HEK293 (cell line): ENCODE data around the gene GPAM.

Source experiments
- CTCF ChIA-PET: fragments of 350-600 bp; formaldehyde crosslinking; extraction: SDS; loops from one replicate; lab custom pipeline; 2021; ENCODE audit warnings: antibody characterized with exemption; lab: Yijun Ruan, JAX
- POLR2A ChIA-PET: fragments of 300-600 bp; formaldehyde crosslinking; extraction: SDS; loops from one replicate; lab custom pipeline; 2020; ENCODE audit warnings: antibody characterized with exemption, inconsistent platforms; lab: Yijun Ruan, JAX
- H3K27ac ChIP-seq: fragments of 200-500 bp; sonication (Bioruptor generic); 2 replicates; pipeline ENCODE4 v1.5.1; 2014; ENCODE audit warnings: low read depth, low read length, control low read depth, inconsistent platforms; ENCODE audit errors: extremely low read depth
- H3K36me3 ChIP-seq, 2 experiments: fragments of 200-500 bp in 1 of 2; sonication (Bioruptor generic) in 1 of 2; 1 replicate in 1 of 2; 2 replicates in 1 of 2; pipeline ENCODE4 v1.5.1; 2014 to 2017; ENCODE audit warnings: inconsistent platforms in 2 of 2, low read length in 2 of 2; ENCODE audit not compliant: control insufficient read depth in 2 of 2, insufficient read depth in 1 of 2
- H3K4me1 ChIP-seq: fragments of 200-500 bp; sonication (Bioruptor generic); 2 replicates; pipeline ENCODE4 v1.5.1; 2014; ENCODE audit warnings: mild to moderate bottlenecking, low read length, inconsistent platforms; ENCODE audit not compliant: control insufficient read depth, insufficient read depth
- H3K4me3 ChIP-seq: 2 replicates; pipeline ENCODE4 v1.5.1; 2011; ENCODE audit warnings: low read depth, mild to moderate bottlenecking, control low read depth, low read length, moderate library complexity
- H3K9me3 ChIP-seq: fragments of 200-500 bp; sonication (Bioruptor generic); 2 replicates; pipeline ENCODE4 v1.5.1; 2014; ENCODE audit warnings: low read depth, low read length, inconsistent platforms; ENCODE audit not compliant: control insufficient read depth, insufficient read depth
- ATF2 ChIP-seq: fragments of 450-650 bp; formaldehyde crosslinking; IDR thresholded peaks from 2 replicates; pipeline ENCODE4 v1.5.1; 2016; ENCODE audit warnings: missing biosample characterization, missing genetic modification characterization, low read depth
- EGR2 ChIP-seq: fragments of 450-650 bp; formaldehyde crosslinking; IDR thresholded peaks from 2 replicates; pipeline ENCODE4 v1.5.1; 2016; ENCODE audit warnings: low read depth, missing biosample characterization, missing genetic modification characterization
- GFI1B ChIP-seq: fragments of 450-650 bp; formaldehyde crosslinking; IDR thresholded peaks from 2 replicates; pipeline ENCODE4 v1.5.1; 2016; ENCODE audit warnings: missing biosample characterization, missing genetic modification characterization
- GLIS2 ChIP-seq: fragments of 450-650 bp; formaldehyde crosslinking; IDR thresholded peaks from 2 replicates; pipeline ENCODE4 v1.5.1; 2016; ENCODE audit warnings: missing biosample characterization, missing genetic modification characterization
- MYNN ChIP-seq: fragments of 450-650 bp; formaldehyde crosslinking; IDR thresholded peaks from 2 replicates; pipeline ENCODE4 v1.5.1; 2016; ENCODE audit warnings: missing biosample characterization, missing genetic modification characterization, borderline replicate concordance
- REST ChIP-seq: fragments of 450-650 bp; formaldehyde crosslinking; IDR thresholded peaks from 2 replicates; pipeline ENCODE4 v1.5.1; 2016; ENCODE audit warnings: missing biosample characterization, missing genetic modification characterization
- TRIM28 ChIP-seq: IDR thresholded peaks from 2 replicates; pipeline ENCODE4 v1.6.1; 2011; ENCODE audit warnings: low read length, control low read depth, borderline replicate concordance
- ZBTB8A ChIP-seq: fragments of 450-650 bp; formaldehyde crosslinking; IDR thresholded peaks from 2 replicates; pipeline ENCODE4 v1.5.1; 2016; ENCODE audit warnings: missing biosample characterization, missing genetic modification characterization
- ZEB2 ChIP-seq: fragments of 450-650 bp; formaldehyde crosslinking; IDR thresholded peaks from 2 replicates; pipeline ENCODE4 v1.5.1; 2016; ENCODE audit warnings: missing biosample characterization, missing genetic modification characterization
- ZIC2 ChIP-seq: fragments of 450-650 bp; formaldehyde crosslinking; IDR thresholded peaks from 2 replicates; pipeline ENCODE4 v1.5.1; 2016; ENCODE audit warnings: missing biosample characterization, missing genetic modification characterization
- ZNF112 ChIP-seq: fragments of 450-650 bp; formaldehyde crosslinking; IDR thresholded peaks from 2 replicates; pipeline ENCODE4 v1.5.0; 2017; ENCODE audit warnings: missing biosample characterization, missing genetic modification characterization
- ZNF148 ChIP-seq: fragments of 450-650 bp; formaldehyde crosslinking; IDR thresholded peaks from 2 replicates; pipeline ENCODE4 v1.5.0; 2017; ENCODE audit warnings: missing biosample characterization, missing genetic modification characterization, borderline replicate concordance
- ZNF169 ChIP-seq: fragments of 450-650 bp; formaldehyde crosslinking; IDR thresholded peaks from 2 replicates; pipeline ENCODE4 v1.5.1; 2016; ENCODE audit warnings: missing biosample characterization, missing genetic modification characterization
- ZNF2 ChIP-seq: fragments of 450-650 bp; formaldehyde crosslinking; IDR thresholded peaks from 2 replicates; pipeline ENCODE4 v1.5.1; 2016; ENCODE audit warnings: missing biosample characterization, missing genetic modification characterization
- ZNF211 ChIP-seq: fragments of 450-650 bp; formaldehyde crosslinking; IDR thresholded peaks from 2 replicates; pipeline ENCODE4 v1.5.1; 2016; ENCODE audit warnings: low read depth, missing biosample characterization, missing genetic modification characterization
- ZNF398 ChIP-seq: fragments of 450-650 bp; formaldehyde crosslinking; IDR thresholded peaks from 2 replicates; pipeline ENCODE4 v1.5.1; 2017; ENCODE audit warnings: missing biosample characterization, missing genetic modification characterization
- ZNF513 ChIP-seq: fragments of 450-650 bp; IDR thresholded peaks from 2 replicates; pipeline ENCODE4 v1.5.1; 2018; ENCODE audit warnings: missing biosample characterization, missing genetic modification characterization
- ZNF645 ChIP-seq: fragments of 450-650 bp; formaldehyde crosslinking; IDR thresholded peaks from 2 replicates; pipeline ENCODE4; 2016; ENCODE audit warnings: missing biosample characterization, missing genetic modification characterization
- ZNF776 ChIP-seq: fragments of 450-650 bp; formaldehyde crosslinking; IDR thresholded peaks from 2 replicates; pipeline ENCODE4 v1.5.0; 2017; ENCODE audit warnings: missing biosample characterization, missing genetic modification characterization, borderline replicate concordance
- ZNF843 ChIP-seq: fragments of 450-650 bp; formaldehyde crosslinking; IDR thresholded peaks from 2 replicates; pipeline ENCODE4 v1.5.1; 2016; ENCODE audit warnings: missing biosample characterization, missing genetic modification characterization

Gene GPAM

GRCh38 chr10:112214298-112214926, 30.8 kb upstream of the GPAM start (continued):
- TF ChIP-seq ZNF112 (tag by site-specific recombination) (no peak), EGR2 (no peak), GLIS2 (tag by site-specific recombination) (no peak), ZNF843 (tag by site-specific recombination) (no peak), ZIC2 (tag by site-specific recombination) (no peak)

GRCh38 chr10:112213836-112214235, 30.3 kb upstream of the GPAM start:
- Histone ChIP-seq H3K36me3 (no peaks in the 10 kb centered on the region), H3K4me3 (no peak overlapping the region), H3K4me1 (no peaks in the 10 kb centered on the region), H3K27ac (no peak overlapping the region), H3K9me3 (no peaks in the 10 kb centered on the region)
- CTCF ChIA-PET = no interaction called here
- TF ChIP-seq ZNF112 (tag by site-specific recombination) (no peak), ZNF398 (no peak), ZNF211 (tag by site-specific recombination) (no peak), ZNF169 (tag by site-specific recombination) (no peak), ZNF776 (tag by site-specific recombination) (no peak)
- POLR2A ChIA-PET = no interaction called here

GRCh38 chr10:112213098-112213823, 29.7 kb upstream of the GPAM start:
- H3K4me1 ChIP-seq = no peaks in the 10 kb centered on the region
- no peak overlapping the region for H3K27ac ChIP-seq
- ChIA-PET POLR2A (no interaction called here), CTCF (interaction anchor here (0.7 kb wide), 1 partner anchor 45 kb away, joined by 3 read pairs; no protein-coding TSS in a partner anchor)
- H3K4me3 ChIP-seq = no peak overlapping the region
- no peaks in the 10 kb centered on the region for H3K9me3 ChIP-seq
- H3K36me3 ChIP-seq = no peaks in the 10 kb centered on the region
- TF ChIP-seq ATF2 (tag by site-specific recombination) (no peak), ZEB2 (tag by site-specific recombination) (no peak), TRIM28 (no peak), ZNF148 (tag by site-specific recombination) (no peak), ZNF211 (tag by site-specific recombination) (no peak), ZNF2 (tag by site-specific recombination) (no peak), GFI1B (no peak), MYNN (tag by site-specific recombination) (no peak), REST (no peak), ZNF513 (tag by site-specific recombination) (no peak), ZBTB8A (tag by site-specific recombination) (no peak), ZNF645 (tag by site-specific recombination) (no peak)
